ENCODE data around the gene LGR5. TPM values are rescaled to one million over a fixed set of nuclear protein-coding genes. Genes with fewer than 3 reads are reported as not detected.
"Not testable (repeated sequence)": the region's sequence is repeated elsewhere in the genome, so short reads cannot be mapped to it uniquely, and the experiment has no call there.

Gene LGR5
- total RNA-seq, 1 donor from 2014 or later: not detected

- no peak for DNase-seq (ENCODE audit: low read depth in 2 of 2)
These were observed 35.2 kb downstream of the LGR5 start for GRCh38 chr12:71474791-71475190.

- no peak for DNase-seq (ENCODE audit: low read depth in 2 of 2)
These were observed 35.7 kb downstream of the LGR5 start for GRCh38 chr12:71475280-71475679.

- DNase-seq (ENCODE audit: low read depth in 2 of 2): no peak
These were observed 36.9 kb downstream of the LGR5 start for GRCh38 chr12:71476513-71476912.

- DNase-seq (ENCODE audit: low read depth in 2 of 2): no peak
These were observed 38.0 kb downstream of the LGR5 start for GRCh38 chr12:71477609-71478008.

- DNase-seq (ENCODE audit: low read depth in 2 of 2): no peak
These were observed 38.7 kb downstream of the LGR5 start for GRCh38 chr12:71478270-71478669.

DNA sequence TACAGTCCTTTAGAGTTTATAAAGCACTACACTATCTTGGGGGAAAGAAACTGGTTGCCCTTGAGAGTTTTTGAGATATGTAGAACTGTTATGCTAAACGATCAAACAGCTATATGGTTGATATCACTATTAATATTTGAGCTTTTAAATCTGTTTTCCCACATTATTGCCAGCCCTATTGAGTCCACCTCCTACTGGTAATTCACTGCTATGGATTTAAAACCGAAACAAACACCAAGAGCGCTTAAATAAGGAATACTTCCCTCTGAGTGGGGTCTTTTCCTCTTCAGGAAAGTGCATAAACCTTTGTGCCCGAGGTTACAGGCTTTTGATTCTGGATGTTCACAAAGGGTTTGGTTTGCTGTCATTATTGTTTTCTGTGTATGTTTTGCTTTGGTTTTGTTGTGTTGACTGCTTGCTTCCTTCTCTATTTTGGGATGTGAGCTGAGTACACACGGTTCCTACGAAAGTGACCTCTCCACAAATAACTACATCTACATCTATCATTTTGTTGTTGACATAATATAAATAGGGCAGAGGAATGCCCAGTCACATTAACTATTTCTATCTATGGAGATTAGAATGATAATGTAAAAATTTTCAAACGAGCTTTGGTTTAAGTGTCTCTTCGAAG lies 44.8 kb downstream of the LGR5 start:
- DNase-seq (ENCODE audit: low read depth in 2 of 2): no peak

DNA sequence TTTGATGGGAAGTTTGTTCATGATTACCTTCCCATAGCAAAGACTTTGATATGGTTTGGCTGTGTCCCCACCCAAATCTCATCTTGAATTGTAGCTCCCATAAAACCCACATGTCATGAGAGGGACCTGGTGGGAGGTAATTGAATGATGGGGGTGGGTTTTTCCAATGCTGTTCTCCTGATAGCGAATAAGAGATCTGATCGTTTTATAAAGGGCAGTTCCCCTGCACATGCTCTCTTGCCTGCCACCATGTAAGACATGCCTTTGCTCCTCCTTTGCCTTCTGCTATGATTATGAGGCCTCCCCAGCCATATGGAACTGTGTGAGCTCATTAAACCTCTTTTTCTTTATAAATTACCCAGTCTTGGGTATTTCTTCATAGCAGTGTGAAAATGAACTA lies 51.2 kb downstream of the LGR5 start:
- DNase-seq (ENCODE audit: low read depth in 2 of 2): not testable (repeated sequence)

DNA sequence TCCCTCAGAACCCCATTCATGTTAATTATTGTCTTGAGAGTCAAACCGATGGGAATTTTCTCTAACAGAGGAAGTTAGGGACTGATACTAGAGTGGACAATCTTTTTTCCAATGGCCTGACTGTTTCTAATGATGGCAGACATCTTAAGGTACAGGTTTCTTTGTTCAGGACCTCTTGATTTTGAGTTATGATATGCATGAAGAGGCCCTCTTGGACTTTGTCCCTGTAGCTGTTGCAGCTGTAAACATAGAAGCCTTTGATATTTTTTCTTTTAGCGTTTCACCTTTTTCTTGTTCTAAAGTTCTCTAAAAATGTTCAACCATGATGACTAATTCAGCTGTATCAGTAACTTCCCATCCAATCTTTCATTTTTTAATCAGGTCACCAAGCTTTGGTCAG lies 53.0 kb downstream of the LGR5 start:
- no peak for DNase-seq (ENCODE audit: low read depth in 2 of 2)

DNA sequence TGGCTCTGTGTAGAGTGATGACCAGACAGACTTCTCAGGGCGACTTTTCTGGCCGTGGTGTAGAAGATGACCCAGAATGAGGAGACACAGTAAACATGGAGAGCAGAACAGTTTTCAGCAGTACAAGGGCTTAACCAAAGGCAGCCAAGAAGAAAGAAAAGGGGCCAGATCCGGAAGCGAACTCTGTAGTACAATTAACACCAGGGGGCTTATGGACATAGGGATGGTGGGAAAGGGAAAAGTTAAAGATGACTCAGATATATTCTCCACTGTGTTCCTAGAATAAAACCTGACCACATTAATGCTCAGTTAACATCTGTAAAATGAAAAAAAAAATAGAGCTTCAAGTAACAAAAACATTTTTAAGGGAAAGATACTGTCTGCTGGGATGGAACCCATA lies 60.2 kb downstream of the LGR5 start:
- DNase-seq (ENCODE audit: low read depth in 2 of 2): no peak

DNA sequence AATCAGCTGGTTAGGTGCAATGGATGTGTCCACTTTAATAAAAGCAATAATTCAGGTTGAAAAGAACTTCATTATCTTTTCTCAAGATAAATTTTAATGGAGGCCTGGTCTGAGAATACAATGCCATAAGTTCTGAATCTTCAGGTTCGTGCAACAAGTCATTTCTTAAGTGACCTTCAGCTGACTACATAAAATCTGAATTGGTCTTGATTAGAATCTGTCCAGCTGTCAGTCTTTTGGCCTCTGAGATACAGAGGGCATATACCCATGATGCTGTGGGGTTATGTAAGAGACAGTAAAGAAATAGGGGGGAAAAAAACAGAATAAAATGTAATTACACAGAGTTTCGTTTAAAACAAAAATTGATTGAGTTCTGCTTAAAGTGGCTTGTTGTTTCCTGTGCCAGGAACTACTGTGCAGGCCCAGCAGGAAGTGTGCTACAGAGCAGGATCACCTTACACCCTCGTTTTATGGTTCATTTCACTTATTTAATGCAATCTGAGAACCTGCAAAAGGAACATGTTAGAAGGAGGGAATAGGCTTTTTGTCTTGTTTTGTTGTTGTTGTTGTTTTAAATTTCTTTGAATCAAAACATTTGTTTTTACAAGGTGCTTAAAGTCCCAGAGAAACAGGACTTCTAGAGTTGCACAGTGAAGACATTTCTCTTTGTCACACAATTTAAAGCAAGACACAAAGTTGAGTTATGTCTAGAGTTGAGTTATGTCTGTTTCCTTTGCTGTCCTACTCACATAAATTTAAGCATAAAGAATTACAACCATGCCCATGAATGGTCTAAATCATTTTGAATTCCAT lies 64.2 kb downstream of the LGR5 start:
- no peak for DNase-seq (ENCODE audit: low read depth in 2 of 2)

GRCh38 chr12:71504476-71504875 lies 64.9 kb downstream of the LGR5 start:
- DNase-seq (ENCODE audit: low read depth in 2 of 2): no peak

DNA sequence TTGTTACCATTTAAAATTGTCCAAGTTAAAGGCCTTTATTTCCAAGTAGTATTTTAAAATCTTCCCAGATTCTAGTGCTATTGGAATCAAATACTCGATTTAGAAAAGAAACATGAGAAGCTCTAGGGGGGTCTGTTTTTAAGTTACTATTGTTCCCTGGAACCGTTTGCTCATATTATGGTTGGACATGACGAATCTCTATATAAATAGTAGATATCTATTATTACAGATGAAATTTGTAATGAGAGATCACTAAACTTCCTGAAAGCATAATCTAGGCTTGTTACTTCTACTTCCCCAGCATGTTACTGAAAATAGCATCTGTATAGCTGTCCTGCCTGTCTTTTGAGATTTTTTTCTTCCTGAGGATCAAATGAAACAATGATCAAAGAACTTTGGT lies 70.1 kb downstream of the LGR5 start:
- DNase-seq (ENCODE audit: low read depth in 2 of 2): no peak

- no peak for DNase-seq (ENCODE audit: low read depth in 2 of 2)
These were observed 77.7 kb downstream of the LGR5 start for GRCh38 chr12:71517145-71517846.

- DNase-seq (ENCODE audit: low read depth in 2 of 2): no peak
These were observed 81.5 kb downstream of the LGR5 start for GRCh38 chr12:71521125-71521524.

GRCh38 chr12:71524626-71525025 lies 85.0 kb downstream of the LGR5 start:
- no peak for DNase-seq (ENCODE audit: low read depth in 2 of 2)

DNA sequence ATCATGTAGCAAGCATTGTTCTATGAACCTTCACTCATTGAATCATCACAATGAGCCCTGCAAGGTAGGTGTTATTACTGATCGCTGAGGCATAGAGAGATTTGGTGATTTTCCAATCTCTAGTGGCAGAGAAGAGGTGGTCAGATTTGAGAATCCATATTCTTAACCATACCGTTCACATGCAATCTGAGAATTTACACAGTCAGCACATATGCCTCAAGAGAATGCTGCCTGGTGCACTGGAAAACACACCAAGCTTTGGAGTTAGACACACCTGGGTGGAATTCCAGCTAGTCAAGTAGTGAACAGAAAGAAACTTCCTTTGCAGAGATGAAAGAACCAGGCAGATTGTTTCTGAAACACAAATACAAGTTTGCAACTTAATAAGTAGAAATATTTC lies 94.1 kb downstream of the LGR5 start:
- DNase-seq (ENCODE audit: low read depth in 2 of 2): no peak

DNA sequence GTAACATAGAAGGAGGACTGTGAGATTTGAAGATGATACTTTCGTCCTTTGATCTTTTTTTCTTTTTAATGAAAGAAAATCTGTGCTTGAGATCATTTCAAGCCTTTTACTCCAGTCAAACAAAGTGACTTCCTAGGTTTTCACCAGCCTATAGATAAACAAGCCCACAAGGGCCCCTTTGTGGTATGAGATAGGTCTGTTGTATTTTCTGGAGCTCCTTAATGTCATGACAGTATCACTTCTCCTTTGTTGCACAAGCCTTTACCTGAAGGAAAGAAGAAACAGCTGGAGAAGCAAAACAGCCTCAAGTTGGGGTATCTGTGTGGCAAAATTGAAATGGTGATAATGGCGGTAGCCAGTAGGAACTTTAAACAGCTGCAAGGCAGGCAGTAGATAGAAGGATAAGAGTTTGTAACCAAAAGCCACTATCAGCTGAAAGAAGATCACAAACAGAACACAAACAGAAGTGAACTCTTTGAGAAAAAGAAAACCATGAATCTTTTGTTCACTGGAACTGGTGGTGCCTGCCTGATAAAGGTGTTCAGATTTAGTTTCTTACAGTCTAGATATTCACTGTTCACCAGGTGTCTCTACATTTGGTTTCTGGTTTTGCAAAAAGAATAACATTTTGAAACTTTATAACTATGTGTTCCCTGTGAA lies 96.8 kb downstream of the LGR5 start:
- DNase-seq (ENCODE audit: low read depth in 2 of 2): no peak

DNA sequence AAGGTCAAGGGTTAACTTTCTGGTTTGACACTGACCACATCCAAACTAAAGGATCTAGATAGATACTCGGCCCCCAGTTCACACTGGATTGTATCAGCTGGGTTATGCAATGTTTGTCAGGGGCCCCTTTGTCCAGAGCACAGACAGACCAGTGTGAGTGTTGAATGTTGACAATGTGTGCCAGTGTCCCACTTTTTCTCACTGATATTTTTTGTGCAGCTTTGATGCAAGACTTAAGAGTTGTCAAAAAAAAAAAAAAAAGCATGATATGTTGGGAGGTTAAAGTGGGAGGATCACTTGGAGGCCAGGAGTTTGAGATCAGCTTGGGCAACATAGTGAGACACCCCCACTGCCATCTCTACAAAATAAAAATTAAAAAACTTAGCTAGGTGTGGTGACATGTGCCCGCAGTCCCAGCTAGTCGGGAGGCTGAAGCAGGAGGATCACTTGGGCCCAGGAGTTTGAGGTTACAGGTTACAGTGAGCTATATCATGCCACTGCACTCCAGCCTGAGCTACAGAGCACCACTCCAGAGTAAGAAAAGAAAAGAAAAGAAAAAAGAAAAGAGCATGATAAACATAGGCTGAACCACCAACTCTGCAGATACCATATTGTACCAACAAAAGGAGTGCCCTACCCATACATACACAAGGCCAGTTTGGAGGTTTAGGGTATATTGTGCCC lies 97.5 kb downstream of the LGR5 start:
- no peak for DNase-seq (ENCODE audit: low read depth in 2 of 2)

GRCh38 chr12:71538807-71539206 lies 99.2 kb downstream of the LGR5 start:
- no peak for DNase-seq (ENCODE audit: low read depth in 2 of 2)

DNA sequence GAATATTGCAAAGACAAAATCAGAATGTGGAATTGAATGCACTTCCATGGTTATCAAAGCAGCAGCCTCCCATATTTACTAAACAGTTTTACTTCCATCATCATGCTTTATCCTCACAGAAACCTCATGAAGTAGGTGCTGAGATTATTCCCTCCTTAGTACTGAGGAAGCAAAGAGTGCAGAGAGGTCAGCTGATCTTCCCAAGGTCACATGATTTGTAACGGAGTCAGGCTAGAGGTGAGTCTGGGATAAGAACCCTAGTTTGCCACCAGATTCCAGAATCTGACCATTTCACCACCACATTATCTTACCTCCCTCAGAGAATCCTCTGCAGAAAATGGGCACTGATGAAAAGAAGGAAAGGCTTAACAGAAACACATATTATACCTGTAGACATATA lies 102.0 kb downstream of the LGR5 start:
- no peak for DNase-seq (ENCODE audit: low read depth in 2 of 2)

DNA sequence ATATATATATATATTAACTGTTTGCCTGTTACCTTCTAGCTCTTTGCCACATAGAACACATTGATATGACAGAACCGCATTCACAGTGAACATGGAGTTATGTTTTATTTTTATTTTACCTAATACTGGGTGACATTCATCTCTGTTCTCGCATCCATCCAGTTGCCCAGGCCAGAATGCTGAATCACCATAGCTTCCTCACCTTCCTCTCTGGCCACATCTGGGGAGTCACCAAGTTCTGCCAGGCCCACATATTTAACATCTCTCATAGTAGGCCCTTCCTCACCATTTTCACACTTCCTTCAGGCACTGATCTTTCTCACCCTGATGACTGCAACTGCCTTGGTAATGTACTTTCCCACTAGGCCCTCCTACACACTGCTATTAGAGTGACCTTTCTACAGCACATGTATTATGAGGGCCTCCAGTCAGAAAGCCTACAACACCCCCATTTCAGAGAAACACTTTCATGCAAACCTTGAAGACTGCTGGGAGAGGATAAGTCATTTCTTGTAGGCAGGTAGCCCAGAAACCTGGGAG lies 106.8 kb downstream of the LGR5 start:
- DNase-seq (ENCODE audit: low read depth in 2 of 2): no peak

Measured in lung microvascular endothelial cell (primary cell).